Karpas-422 (cell line): ENCODE results near the gene ZNF658. TPM values are rescaled to one million over a fixed set of nuclear protein-coding genes. Genes with fewer than 3 reads are reported as not detected.
"Not testable (repeated sequence)": the region's sequence is repeated elsewhere in the genome, so short reads cannot be mapped to it uniquely, and the experiment has no call there.

ENCODE experiments used
- DNase-seq: peaks from one replicate; pipeline ENCODE4 v3.0.0-alpha.2; 2015
- H2AFZ ChIP-seq: fragments of 200-600 bp; sonication (generic); 2 replicates; pipeline ENCODE4 v1.6.1; 2014; ENCODE audit warnings: antibody characterized with exemption, low read length, mixed read lengths
- H3K27ac ChIP-seq: fragments of 200-600 bp; sonication (generic); 2 replicates; pipeline ENCODE4 v1.5.1; 2014; ENCODE audit warnings: mild to moderate bottlenecking, low read length, moderate library complexity
- H3K27me3 ChIP-seq: fragments of 200-600 bp; sonication (generic); 2 replicates; pipeline ENCODE4 v1.6.1; 2014; ENCODE audit warnings: low read length, mixed read lengths
- H3K36me3 ChIP-seq: fragments of 200-600 bp; sonication (generic); 2 replicates; pipeline ENCODE4 v1.6.1; 2014; ENCODE audit warnings: low read length, mixed read lengths; ENCODE audit not compliant: insufficient read depth
- H3K4me1 ChIP-seq: fragments of 200-600 bp; sonication (generic); 2 replicates; pipeline ENCODE4 v1.6.1; 2014; ENCODE audit warnings: mild to moderate bottlenecking, low read length, mixed read lengths
- H3K4me2 ChIP-seq: fragments of 200-600 bp; sonication (generic); 2 replicates; pipeline ENCODE4 v1.6.1; 2014; ENCODE audit warnings: low read length, low read depth, mild to moderate bottlenecking; ENCODE audit not compliant: poor library complexity, severe bottlenecking
- H3K4me3 ChIP-seq: fragments of 200-600 bp; sonication (generic); 2 replicates; pipeline ENCODE4 v1.5.1; 2014; ENCODE audit warnings: mild to moderate bottlenecking, antibody characterized with exemption, low read length, mixed read lengths
- H3K79me2 ChIP-seq: fragments of 200-600 bp; sonication (generic); 2 replicates; pipeline ENCODE4 v1.6.1; 2014; ENCODE audit warnings: mild to moderate bottlenecking, low read length, mixed read lengths
- H3K9ac ChIP-seq: fragments of 200-600 bp; sonication (generic); 2 replicates; pipeline ENCODE4 v1.6.0; 2014; ENCODE audit warnings: low read length
- H3K9me2 ChIP-seq: fragments of 200-600 bp; sonication (generic), shearing (Covaris generic); replicated peaks from 2 replicates; pipeline ENCODE4 v1.6.0; 2014; ENCODE audit warnings: mild to moderate bottlenecking, low read length, moderate library complexity; ENCODE audit not compliant: insufficient read depth
- H3K9me3 ChIP-seq: fragments of 300-700, 200-600 bp; sonication (generic); 2 replicates; pipeline ENCODE4 v1.6.1; 2014; ENCODE audit warnings: low read length, mixed read lengths
- H4K20me1 ChIP-seq: fragments of 200-600 bp; sonication (generic); 2 replicates; pipeline ENCODE4 v1.6.1; 2014; ENCODE audit warnings: mild to moderate bottlenecking, antibody characterized with exemption, low read length, low read depth; ENCODE audit not compliant: insufficient read depth
- total RNA-seq: library from RNA; depleted of rRNA; stranded (reverse); fragments of >200 nt; shearing (Covaris generic); gene quantifications from 2 replicates; pipeline ENCODE4 v1.2.3, GENCODE V29; 2014; ENCODE audit warnings: low replicate concordance; rRNA removed

The ZNF658 gene
- total RNA-seq: 1.6 and 3.1 TPM in 2 replicates

DNA sequence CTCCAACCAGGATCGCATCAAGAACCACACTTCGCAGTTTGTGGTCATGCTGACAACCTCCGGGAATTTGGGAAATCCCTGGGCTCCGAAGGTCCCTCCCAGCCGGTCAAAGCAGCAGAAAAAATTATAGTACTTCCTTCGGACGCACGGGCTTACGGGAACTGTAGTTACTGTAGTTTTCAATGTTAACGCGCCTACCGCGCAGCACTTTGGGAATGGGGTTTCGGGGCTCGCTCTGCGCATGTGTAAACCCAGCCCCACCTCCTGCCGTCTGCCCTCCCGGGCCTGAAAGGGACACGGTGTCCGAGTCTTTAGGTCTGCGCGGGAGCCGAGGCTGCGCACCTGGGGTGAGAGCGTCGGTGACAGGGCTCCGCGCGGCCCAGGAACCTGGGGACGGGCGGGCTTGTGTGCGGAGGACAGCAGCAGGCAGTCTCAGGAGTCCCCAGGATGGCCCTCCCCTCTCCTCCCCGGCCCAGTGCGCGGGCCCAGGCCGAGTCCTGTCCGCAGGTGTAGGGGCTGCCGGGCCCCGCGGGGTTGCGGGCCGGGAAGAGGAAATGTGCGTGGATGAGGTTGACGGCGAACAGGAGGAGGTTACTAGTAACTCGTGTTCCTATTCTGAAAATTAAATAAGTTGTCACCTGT lies at the start of gene ZNF658:
TSS of gene ZNF658 (plus strand) at position 236 of the 642 bp plus-strand sequence. CDS start 2,837 bp downstream, outside the sequence.
- not testable (repeated sequence) for H3K27ac ChIP-seq, H3K9me2 ChIP-seq, H3K27me3 ChIP-seq, H3K79me2 ChIP-seq, H4K20me1 ChIP-seq, H3K4me1 ChIP-seq, H3K36me3 ChIP-seq, H2AFZ ChIP-seq, H3K9me3 ChIP-seq
- peak within 1 kb of the TSS; percentile 50; the same call in 1 of the 2 replicates for H3K4me3 ChIP-seq
- H3K9ac ChIP-seq: peak within 1 kb of the TSS; percentile 48; the same call in 1 of the 2 replicates
- DNase-seq: peak; percentile 81
- peak within 1 kb of the TSS; percentile 47 for H3K4me2 ChIP-seq

DNA sequence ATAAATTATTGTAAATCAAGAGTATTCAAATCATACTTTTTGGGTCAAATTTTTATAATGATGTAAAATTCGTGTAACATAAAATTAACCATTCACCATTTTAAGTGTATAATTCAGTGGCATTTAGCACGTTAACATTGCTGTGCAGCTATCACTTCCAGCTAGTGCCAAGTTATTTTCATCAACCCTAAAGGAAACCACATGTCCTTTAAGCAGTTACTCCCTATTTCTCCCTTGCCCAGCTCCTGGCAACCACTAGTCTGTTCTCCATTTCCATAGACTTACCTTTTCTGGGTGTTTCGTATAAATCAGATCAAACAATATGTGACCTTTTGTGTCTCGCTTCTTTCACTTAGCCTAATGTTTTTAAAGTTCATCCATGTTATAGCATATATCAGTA lies 38.8 kb upstream of the ZNF658 start:
- H3K27me3 ChIP-seq, H3K4me3 ChIP-seq, H4K20me1 ChIP-seq, H2AFZ ChIP-seq, DNase-seq, H3K9me2 ChIP-seq, H3K27ac ChIP-seq, H3K36me3 ChIP-seq, H3K79me2 ChIP-seq, H3K4me2 ChIP-seq, H3K4me1 ChIP-seq, H3K9me3 ChIP-seq, H3K9ac ChIP-seq: not testable (repeated sequence)

DNA sequence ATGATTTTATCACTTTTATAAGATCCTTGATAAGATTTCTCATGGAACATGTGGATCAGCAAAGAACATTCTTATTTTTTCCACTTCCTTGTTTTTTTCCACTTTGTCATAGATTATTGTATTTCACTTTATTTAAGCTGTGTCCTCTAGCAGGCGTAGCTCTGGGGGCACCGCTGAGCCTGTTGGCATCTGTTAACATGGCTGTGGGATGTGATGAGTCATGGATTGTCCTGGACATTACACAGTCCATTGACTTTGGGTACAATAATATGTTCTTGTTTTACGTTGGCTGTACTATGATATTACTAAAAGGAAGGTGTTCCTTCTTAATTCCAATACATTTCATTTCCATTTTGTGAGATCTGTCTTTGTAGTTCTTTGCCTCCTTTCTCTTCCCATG lies 31.9 kb upstream of the ZNF658 start:
- H3K27me3 ChIP-seq, H4K20me1 ChIP-seq, H2AFZ ChIP-seq, DNase-seq, H3K4me2 ChIP-seq, H3K9ac ChIP-seq, H3K4me1 ChIP-seq, H3K9me2 ChIP-seq, H3K36me3 ChIP-seq, H3K79me2 ChIP-seq, H3K9me3 ChIP-seq, H3K4me3 ChIP-seq, H3K27ac ChIP-seq: not testable (repeated sequence)

DNA sequence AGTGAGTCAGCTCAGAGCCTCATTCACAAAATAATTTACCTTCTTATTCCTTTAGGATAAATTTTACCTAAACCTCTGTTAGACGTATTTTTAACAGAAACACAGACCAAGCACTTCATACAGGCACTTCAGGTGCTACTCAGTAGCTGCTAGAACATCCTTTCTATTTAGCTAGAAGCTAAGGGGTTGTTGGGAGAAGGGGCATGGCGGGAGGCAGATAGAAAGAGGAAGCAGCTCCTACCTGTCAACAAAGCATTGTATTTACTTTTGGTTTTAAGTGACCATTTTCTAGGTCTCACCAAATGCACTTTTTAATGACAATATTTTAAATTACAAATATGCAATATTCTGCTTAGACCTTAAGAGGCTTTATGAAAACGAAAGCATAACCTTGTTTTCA lies 19.9 kb upstream of the ZNF658 start:
- H3K9me2 ChIP-seq, H3K4me1 ChIP-seq, H3K27me3 ChIP-seq, H3K36me3 ChIP-seq, H3K27ac ChIP-seq, H2AFZ ChIP-seq, H3K79me2 ChIP-seq, H3K4me2 ChIP-seq, DNase-seq, H4K20me1 ChIP-seq, H3K9me3 ChIP-seq, H3K9ac ChIP-seq, H3K4me3 ChIP-seq: not testable (repeated sequence)

DNA sequence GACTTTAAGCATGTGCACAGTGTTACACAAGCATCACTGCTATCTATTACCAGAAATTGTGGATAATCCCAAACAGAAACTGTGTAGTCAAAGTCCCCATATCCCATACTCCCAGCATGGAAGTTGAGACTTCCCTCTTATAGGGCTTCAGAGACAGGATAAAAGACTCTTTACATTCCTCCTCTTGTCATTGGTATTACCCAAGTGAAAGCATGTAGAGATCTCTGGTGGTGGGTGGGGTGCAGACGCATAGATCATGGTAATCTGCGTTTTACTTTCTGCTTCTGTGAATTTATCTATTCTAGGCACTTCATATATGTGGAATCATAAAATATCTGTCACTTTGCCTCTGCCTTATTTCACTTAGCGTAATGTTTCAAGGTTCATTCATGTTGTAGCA lies 18.7 kb upstream of the ZNF658 start:
- not testable (repeated sequence) for H3K9ac ChIP-seq, H3K4me1 ChIP-seq, H3K4me3 ChIP-seq

DNA sequence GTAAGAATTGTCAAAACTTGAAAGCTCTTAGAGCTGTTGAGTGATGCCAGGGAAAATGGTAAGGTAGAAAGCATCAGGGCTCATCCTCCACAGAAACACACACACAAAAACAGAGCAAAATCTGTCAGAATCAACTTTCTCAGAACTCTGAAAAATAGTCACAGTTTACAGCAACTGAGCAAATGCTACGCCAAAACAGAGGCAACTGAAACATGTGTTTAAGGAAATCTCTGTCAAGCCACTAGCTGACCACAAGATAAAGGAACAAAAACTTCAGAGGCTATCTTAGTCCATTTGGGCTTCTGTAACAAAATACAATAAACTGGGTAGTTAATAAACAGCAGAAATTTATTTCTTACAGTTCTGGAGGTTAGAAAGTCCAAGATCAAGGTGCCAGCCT lies 10.2 kb upstream of the ZNF658 start:
- H3K36me3 ChIP-seq, H3K4me1 ChIP-seq, H3K9me2 ChIP-seq, H3K9me3 ChIP-seq, H3K4me2 ChIP-seq, H2AFZ ChIP-seq, H3K4me3 ChIP-seq, H3K27ac ChIP-seq, H3K27me3 ChIP-seq, H4K20me1 ChIP-seq, H3K79me2 ChIP-seq, H3K9ac ChIP-seq, DNase-seq: not testable (repeated sequence)

More for the DNA sequence above, 18.7 kb upstream of the ZNF658 start:
- H3K9me3 ChIP-seq, H3K4me2 ChIP-seq, H3K27me3 ChIP-seq, DNase-seq, H3K36me3 ChIP-seq, H3K9me2 ChIP-seq, H3K79me2 ChIP-seq, H3K27ac ChIP-seq, H2AFZ ChIP-seq, H4K20me1 ChIP-seq: not testable (repeated sequence)

DNA sequence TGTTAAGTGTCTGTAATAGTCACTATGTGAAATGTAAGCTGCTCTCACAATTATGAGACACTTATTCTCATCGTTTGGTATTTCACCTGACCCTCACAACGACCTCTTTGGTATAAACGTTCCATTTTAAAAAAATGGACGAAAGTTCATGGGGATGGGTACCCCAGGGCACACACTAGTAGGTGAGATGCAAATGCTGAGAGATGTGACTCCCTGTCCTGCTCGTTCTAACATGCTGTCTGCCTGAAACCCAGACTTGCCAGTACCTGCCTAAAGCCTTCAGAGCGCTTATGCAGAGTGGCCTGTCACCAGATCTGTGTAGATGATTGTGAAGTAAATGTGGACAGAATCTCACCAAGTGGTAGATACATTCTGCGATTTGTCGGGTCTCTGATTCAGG lies 616 bp downstream of the ZNF658 start:
- H3K9me2 ChIP-seq, H3K9me3 ChIP-seq, H3K4me2 ChIP-seq, H3K4me1 ChIP-seq, H3K27me3 ChIP-seq, H3K79me2 ChIP-seq, H3K36me3 ChIP-seq, H2AFZ ChIP-seq, H3K27ac ChIP-seq, H4K20me1 ChIP-seq: not testable (repeated sequence)
- peak; percentile 49 for DNase-seq
- peak overlapping the region; percentile 48; the same call in 1 of the 2 replicates for H3K9ac ChIP-seq
- peak overlapping the region; percentile 50; the same call in 1 of the 2 replicates for H3K4me3 ChIP-seq

DNA sequence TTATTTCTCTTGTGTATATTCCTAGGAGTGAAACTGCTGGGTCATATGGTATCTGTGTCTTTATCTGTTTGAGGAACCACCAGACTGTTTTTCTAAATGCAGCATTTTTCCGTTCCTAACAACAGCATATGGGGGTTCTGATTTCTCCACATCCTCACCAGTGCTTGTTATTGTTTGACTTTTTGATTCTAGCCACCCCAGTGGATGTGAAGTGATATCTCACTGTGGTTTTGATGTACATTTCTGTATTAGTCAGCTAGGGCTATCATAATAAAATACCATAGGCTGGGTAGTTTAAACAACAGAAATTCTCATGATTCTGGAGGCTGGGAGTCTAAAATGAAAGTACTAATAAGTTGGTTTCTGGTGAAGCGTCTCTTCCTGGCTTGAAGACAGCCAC lies 9.0 kb downstream of the ZNF658 start:
- not testable (repeated sequence) for H3K27me3 ChIP-seq, H3K9me3 ChIP-seq, DNase-seq, H4K20me1 ChIP-seq, H3K9ac ChIP-seq, H3K4me1 ChIP-seq, H3K9me2 ChIP-seq, H3K36me3 ChIP-seq, H3K4me3 ChIP-seq, H3K79me2 ChIP-seq, H2AFZ ChIP-seq, H3K27ac ChIP-seq, H3K4me2 ChIP-seq

DNA sequence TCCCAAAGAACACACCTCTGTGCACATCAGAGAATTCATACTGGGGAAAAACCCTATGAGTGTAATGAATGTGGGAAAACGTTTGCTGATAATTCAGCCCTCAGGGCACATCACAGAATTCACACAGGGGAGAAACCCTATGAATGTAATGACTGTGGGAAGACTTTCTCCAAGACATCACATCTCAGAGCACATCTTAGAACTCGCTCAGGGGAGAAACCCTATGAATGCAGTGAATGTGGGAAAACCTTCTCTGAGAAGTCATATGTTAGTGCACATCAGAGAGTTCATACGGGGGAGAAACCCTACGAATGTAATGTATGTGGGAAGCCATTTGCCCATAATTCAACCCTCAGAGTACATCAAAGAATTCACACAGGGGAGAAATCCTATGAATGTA lies 19.5 kb downstream of the ZNF658 start:
- not testable (repeated sequence) for H3K9me2 ChIP-seq, H4K20me1 ChIP-seq, H3K4me2 ChIP-seq, H3K79me2 ChIP-seq, H3K9me3 ChIP-seq, H3K4me3 ChIP-seq, H2AFZ ChIP-seq, H3K27me3 ChIP-seq, H3K36me3 ChIP-seq, DNase-seq, H3K4me1 ChIP-seq, H3K27ac ChIP-seq, H3K9ac ChIP-seq
